HepG2 (cell line): ENCODE results near the gene SLC34A3.

Experiments
- PLRG1 ChIP-seq: fragments of 450-650 bp; conservative IDR thresholded peaks from 2 replicates; pipeline ENCODE4 v1.6.1; 2016
- PTBP1 ChIP-seq: fragments of 200-400 bp; formaldehyde crosslinking; IDR thresholded peaks from 2 replicates; pipeline ENCODE4 v1.6.1; 2018; ENCODE audit warnings: low read length, low read depth; ENCODE audit not compliant: poor library complexity, severe bottlenecking
- REST ChIP-seq, 2 experiments: IDR thresholded peaks; 2 replicates each; pipeline ENCODE4 v1.6.1; 2011 to 2012; ENCODE audit warnings: low read length in 2 of 2, borderline replicate concordance in 1 of 2, low read depth in 1 of 2, mild to moderate bottlenecking in 1 of 2, moderate library complexity in 1 of 2
- SIN3A ChIP-seq: IDR thresholded peaks from 2 replicates; pipeline ENCODE4 v1.6.1; 2011; ENCODE audit warnings: low read depth, mild to moderate bottlenecking, control low read depth, low read length, borderline replicate concordance
- SMAD1 ChIP-seq: sonication (generic); formaldehyde crosslinking; IDR thresholded peaks from 2 replicates; pipeline ENCODE4 v1.4.0; 2020; ENCODE audit warnings: missing genetic modification reagents, low read depth, mild to moderate bottlenecking, borderline replicate concordance
- ZNF230 ChIP-seq: sonication (generic); formaldehyde crosslinking; IDR thresholded peaks from 2 replicates; pipeline ENCODE4 v1.4.0; 2020; ENCODE audit warnings: mild to moderate bottlenecking, missing genetic modification reagents
- ZNF263 ChIP-seq: sonication (generic); formaldehyde crosslinking; IDR thresholded peaks from 2 replicates; pipeline ENCODE4 v1.4.0; 2020; ENCODE audit warnings: missing genetic modification reagents
- ZNF614 ChIP-seq: IDR thresholded peaks from 2 replicates; pipeline ENCODE4 v1.6.1; 2018; ENCODE audit warnings: missing biosample characterization, missing genetic modification reagents, inconsistent platforms, borderline replicate concordance
- TF ChIP-seq, protein P1 (sequence below): sonication (generic); formaldehyde crosslinking; IDR thresholded peaks from 2 replicates; pipeline ENCODE4 v1.4.0; 2020; ENCODE audit warnings: missing genetic modification reagents
- TF ChIP-seq, protein P2 (sequence below): sonication (generic); formaldehyde crosslinking; IDR thresholded peaks from 2 replicates; pipeline ENCODE4 v1.5.0; 2020; ENCODE audit warnings: mild to moderate bottlenecking, missing genetic modification reagents, moderate library complexity
- TF ChIP-seq, protein P3 (sequence below): sonication (generic); formaldehyde crosslinking; IDR thresholded peaks from 2 replicates; pipeline ENCODE4 v1.4.0; 2020; ENCODE audit warnings: mild to moderate bottlenecking, missing genetic modification reagents

DNA sequence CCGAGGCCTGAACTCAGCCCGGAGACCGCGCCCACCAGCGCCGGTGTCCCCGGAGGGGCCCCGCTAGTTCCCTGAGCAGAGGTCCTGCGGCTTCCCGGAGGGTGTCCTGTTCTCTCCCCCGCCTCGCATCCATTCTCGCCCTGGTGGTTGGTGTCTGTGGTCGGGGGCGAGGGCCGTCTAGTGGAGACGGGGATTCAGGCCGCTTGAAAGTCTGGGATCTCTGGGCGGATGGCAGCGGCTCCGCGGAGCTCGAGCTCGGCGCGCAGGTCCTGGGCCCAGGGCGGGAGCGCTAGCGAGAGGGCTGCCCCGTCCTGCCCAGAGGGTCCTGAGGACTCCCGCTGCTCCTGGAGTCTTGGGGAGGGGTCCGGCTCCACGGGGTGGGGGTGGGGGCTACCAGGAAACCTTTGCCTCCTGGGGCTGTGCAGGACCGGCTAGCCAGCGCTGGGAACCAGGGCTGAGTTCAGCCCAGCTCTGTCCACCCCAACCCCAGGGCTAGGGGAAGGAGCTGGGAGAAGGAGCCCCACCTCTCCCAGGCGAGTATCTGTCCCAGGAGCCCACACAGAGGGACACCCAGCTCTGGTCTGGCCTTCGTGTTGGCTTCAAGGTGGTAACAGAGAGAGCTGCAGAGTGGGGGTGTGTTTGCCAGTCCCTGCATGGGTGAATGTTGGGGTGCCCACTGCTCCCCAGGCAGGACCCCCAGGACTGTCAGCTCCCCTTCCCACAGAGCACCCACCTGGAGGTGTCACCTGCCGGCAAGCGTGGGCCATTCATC, 50.8 kb downstream of the SLC34A3 start:
- TF ChIP-seq PTBP1 (no peak), SMAD1 (CRISPR knock-in tag) (no peak), PLRG1 (no peak), ZNF614 (CRISPR knock-in tag) (no peak), REST (IDR thresholded peaks at IDR 0.05; ENCODE audit: borderline replicate concordance in 1 of 2, low read depth in 1 of 2, low read length in 2 of 2) (no peak), ZNF230 (CRISPR knock-in tag) (no peak), ZNF263 (no peak), SIN3A (no peak)
- TF ChIP-seq, protein P1, sequence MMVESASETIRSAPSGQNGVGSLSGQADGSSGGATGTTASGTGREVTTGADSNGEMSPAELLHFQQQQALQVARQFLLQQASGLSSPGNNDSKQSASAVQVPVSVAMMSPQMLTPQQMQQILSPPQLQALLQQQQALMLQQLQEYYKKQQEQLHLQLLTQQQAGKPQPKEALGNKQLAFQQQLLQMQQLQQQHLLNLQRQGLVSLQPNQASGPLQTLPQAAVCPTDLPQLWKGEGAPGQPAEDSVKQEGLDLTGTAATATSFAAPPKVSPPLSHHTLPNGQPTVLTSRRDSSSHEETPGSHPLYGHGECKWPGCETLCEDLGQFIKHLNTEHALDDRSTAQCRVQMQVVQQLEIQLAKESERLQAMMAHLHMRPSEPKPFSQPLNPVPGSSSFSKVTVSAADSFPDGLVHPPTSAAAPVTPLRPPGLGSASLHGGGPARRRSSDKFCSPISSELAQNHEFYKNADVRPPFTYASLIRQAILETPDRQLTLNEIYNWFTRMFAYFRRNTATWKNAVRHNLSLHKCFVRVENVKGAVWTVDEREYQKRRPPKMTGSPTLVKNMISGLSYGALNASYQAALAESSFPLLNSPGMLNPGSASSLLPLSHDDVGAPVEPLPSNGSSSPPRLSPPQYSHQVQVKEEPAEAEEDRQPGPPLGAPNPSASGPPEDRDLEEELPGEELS (CRISPR knock-in tag), result no peak
- TF ChIP-seq, protein P2, sequence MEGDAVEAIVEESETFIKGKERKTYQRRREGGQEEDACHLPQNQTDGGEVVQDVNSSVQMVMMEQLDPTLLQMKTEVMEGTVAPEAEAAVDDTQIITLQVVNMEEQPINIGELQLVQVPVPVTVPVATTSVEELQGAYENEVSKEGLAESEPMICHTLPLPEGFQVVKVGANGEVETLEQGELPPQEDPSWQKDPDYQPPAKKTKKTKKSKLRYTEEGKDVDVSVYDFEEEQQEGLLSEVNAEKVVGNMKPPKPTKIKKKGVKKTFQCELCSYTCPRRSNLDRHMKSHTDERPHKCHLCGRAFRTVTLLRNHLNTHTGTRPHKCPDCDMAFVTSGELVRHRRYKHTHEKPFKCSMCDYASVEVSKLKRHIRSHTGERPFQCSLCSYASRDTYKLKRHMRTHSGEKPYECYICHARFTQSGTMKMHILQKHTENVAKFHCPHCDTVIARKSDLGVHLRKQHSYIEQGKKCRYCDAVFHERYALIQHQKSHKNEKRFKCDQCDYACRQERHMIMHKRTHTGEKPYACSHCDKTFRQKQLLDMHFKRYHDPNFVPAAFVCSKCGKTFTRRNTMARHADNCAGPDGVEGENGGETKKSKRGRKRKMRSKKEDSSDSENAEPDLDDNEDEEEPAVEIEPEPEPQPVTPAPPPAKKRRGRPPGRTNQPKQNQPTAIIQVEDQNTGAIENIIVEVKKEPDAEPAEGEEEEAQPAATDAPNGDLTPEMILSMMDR, result no peak
- TF ChIP-seq, protein P3, sequence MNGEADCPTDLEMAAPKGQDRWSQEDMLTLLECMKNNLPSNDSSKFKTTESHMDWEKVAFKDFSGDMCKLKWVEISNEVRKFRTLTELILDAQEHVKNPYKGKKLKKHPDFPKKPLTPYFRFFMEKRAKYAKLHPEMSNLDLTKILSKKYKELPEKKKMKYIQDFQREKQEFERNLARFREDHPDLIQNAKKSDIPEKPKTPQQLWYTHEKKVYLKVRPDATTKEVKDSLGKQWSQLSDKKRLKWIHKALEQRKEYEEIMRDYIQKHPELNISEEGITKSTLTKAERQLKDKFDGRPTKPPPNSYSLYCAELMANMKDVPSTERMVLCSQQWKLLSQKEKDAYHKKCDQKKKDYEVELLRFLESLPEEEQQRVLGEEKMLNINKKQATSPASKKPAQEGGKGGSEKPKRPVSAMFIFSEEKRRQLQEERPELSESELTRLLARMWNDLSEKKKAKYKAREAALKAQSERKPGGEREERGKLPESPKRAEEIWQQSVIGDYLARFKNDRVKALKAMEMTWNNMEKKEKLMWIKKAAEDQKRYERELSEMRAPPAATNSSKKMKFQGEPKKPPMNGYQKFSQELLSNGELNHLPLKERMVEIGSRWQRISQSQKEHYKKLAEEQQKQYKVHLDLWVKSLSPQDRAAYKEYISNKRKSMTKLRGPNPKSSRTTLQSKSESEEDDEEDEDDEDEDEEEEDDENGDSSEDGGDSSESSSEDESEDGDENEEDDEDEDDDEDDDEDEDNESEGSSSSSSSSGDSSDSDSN (CRISPR knock-in tag), result no peak
